NCI-H1105 (cell line): ENCODE data around the gene KIDINS220.

Experiments used
- DNase-seq: peaks from one replicate; lab custom pipeline; 2025; lab: John Stamatoyannopoulos, UW

The KIDINS220 gene

DNA sequence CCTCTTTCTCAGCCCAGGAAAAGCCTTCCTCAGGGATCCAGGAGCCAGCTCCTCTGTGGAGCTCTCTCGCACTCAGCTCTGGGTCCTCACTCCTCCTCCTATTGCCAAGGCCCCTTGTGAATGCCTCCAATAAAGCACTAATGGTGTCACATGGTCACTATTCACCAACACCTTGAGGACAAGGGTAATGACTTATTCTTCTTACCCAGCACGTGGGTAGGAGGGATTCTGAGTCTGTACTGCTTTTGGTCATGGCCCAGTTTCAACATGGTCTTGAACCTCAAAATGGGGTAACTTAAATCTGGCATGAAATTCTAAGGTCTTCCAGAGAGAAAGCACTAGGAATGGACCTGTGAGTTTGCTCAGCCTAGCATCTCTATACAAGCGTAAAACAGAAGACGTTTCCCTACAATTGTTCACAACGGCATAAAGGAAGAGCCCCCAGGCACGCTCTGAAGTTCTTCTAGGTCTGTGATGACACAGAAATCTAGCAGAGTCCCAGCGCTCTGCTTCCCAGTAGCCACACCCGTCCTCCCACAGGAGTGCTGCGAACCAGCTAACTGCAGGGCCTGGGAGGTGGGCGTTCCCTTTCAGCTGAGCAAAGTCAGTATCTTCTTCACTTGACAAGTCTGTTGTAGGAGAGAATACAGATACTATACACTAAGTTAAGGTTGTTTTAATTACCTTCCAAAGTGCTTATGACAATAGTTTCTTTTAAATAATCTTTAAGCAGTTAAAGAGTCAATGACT, 14.6 kb upstream of the KIDINS220 start:
- DNase-seq: no peak

DNA sequence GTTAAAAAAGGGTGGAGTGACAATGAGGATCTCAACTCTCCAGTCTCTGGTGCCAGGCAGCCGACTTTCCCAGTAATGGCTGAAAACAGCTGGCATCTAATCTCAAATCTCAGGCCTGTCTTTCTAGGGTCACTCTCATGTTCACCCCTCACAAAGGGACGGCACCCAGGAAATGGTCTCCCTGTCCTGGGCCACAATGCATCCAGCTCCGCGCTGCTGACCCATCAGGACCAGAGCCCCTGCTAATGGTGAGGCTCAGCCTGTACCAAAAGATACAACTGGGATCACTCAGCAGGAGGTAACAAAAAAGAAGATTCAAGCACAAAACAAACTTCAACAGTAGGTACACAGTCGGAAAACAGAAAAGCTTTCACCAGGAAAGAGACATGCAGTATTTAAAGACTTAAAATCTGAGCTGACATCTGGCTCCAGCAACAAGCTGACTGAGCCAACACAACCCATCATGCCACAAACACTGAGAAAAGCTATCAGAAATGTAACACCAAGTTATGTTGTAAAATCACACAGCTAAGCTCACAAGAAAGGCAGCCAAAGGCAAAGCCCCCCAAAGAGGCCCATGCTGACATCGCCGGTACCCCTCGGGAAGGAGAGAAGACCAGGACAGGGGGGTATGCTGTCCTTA, 13.6 kb upstream of the KIDINS220 start:
- no peak for DNase-seq

GRCh38 chr2:8849327-8849726, 11.9 kb upstream of the KIDINS220 start:
- DNase-seq: no peak

DNA sequence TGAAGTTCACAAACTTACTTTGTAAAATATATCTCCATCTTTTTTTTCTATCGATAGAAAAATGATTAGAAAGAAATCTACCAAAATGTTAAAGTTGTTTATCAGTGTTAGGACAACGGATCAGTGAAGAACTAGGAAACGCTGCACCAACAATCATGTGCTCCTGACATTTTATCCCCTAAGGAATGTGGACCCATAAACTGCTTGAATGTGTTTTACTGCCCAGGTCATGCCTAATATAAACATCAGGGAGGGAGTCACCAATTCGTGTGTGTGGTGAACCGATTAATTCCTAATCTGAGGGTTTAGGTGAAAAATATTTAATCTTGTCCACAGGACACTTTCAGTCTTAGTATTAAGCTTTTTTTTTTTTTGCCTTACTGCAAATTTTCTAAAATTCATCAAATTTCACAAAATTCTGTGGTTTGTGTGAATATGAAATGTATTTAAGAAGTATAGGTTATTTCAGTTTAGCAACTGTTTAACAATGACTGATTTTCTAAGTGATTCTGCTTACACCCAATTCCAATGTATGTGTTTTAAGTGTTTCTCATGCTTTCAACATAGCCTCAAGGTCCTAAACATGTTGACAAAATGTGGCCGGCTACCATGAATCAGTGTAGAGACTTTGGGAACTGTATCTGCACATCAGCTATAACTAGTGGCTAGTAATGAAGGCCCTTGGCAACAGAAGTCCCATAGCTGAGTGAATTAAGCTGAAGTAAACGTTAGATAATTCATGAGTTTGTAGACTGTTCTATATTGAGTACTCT, 11.1 kb upstream of the KIDINS220 start:
- no peak for DNase-seq

DNA sequence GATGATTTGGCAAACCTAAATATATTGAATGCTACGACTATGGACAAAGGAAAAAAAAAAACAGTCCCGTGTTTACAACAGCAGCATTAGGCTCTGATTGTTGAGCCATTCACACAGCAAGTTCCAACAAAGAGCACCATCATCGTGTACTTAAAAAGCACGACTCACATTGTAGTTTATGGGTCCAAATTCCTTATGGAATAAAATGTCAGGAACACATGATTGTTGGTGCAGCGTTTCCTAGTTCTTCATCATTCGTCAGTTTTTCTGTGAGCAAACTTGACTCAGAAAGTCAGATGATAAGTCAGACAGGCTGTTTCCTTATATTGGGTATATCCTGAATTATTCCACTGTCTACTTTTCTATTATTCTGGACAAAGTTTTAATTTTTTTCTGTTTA, 10.0 kb upstream of the KIDINS220 start:
- DNase-seq: no peak

- DNase-seq: no peak
Measured at GRCh38 chr2:8841932-8842331, 4.5 kb upstream of the KIDINS220 start.

DNA sequence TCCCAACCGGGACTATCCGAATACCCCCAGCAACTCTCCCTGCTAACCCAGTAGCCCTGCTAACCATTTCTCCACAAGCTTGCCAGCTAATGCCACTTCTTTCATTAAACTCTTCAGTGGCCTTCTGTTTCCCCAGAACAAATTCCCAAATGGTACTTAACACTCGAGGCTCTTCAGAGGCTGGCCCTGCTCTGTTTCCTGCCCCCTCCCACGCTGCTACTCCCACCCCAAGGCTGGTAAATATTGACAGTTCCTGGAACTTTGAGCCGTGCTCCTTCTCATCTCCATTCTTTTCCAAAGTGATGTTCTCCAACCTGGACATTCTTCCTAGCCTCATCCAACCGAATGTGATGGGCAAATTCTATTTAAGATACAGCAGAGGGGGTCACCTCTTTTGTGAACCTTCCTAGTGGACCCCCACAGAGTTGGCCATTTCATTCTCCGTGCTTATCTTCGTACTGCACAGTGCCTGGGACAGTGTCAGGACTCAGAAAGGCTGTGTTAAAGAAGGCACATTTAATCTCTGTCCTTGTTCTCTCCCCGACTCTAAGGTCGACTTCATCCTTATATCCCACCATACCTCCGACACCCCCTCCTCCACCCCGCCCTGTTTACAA, 3.2 kb upstream of the KIDINS220 start:
- no peak for DNase-seq

GRCh38 chr2:8839189-8839965, 2.0 kb upstream of the KIDINS220 start:
- DNase-seq: no peak

- DNase-seq: no peak
Measured at GRCh38 chr2:8837795-8838140, 355 bp upstream of the KIDINS220 start.

GRCh38 chr2:8835279-8835678, 2.1 kb downstream of the KIDINS220 start:
- no peak for DNase-seq

DNA sequence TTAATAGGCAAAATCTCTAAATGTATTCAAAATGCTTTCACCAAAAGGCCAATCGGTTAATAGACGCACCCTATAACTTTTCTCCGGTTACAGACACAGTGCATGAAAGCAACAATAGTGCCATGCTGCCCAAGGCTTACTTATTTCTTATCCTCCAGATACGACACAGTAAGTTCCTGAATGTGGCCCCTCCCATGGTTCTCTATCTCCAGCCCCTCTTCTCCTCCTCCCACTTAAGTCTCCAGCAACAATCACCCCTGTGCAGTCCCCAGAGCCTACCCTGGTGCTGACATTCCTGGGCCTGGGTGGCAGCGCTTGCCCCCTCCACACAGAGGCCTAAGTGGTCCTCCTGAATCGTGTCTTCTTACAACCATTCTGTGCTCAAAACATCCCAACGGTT, 3.6 kb downstream of the KIDINS220 start:
- DNase-seq: no peak

DNA sequence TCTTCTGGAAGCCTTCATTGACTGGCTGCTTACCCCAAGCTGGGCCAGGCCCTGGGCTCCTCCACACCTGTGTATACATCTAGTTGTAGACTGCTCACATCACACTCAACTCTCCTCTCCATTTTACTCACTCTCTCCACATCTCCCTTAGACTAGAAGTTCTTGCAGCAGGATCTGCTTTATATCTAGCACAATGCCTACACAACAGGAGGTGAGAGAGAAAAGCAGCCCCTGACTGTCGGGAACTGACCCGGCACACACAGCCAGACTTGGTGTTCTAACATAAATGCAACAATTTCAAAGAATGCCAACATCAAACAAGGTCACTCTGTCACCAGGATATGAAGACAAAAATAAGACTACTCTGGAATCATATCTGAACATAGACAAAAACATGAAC, 5.9 kb downstream of the KIDINS220 start:
- no peak for DNase-seq

- DNase-seq: no peak
Measured at GRCh38 chr2:8827729-8828128, 9.7 kb downstream of the KIDINS220 start.

DNA sequence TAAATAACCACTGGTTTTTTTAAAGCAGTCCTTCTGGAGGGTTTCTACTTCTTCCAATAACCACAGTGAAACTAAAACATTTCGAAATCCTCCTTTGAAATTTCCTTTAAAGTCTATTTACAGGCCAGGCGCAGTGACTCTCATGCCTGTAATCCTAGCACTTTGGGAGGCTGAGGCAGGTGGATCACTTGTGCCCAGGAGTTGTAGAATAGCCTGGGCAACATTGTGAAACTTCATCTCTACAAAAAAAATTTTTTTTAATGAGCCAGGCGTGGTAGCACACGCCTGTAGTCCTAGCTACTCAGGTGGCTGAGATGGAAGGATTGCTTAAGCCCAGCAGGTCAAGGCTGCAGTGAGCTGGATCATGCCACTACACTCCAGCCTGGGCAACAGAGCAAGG, 15.2 kb downstream of the KIDINS220 start:
- DNase-seq: no peak

DNA sequence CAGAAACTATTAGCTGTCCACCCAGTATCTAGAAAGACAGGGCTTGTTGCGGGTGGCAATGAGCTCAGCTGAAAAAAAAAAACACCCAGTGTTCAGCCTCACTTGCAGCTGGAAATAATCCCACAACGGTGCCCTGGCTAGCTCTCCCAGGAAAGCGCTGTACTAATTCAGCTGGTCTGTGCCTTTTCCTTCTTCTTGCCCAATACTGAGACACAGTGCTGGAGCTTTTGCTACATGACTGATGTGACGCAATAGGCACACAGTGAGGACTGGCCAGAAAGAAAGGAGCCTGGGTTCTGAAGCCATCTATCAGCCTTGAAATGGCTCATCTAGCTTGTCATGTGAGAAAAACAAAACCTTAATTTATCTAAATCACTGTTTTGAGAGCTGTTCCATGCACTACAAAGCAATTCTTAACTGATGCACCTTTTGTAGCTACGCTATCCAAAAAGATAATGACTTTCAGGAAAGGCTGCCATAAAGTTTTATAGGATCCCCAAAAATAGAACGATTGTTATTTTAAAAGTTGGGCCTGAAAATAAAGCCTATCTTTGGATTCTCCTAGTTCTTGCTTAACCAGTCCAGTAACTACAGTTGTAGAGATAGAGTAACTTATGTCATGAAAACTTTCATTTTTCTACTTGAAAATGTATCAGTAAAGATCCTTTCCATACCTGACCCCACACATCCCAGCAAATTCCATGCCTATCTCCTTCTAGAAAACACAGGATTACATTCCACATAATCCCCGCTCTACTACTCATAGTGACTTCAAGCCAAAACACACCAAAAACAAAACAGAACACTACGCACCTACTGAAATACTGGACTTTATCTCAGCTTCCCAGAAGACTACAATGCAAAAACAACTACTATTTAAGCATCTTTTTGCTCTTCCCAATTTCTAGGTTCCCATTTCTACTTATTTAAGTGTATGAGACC, 15.9 kb downstream of the KIDINS220 start:
- no peak for DNase-seq

- DNase-seq: no peak
Measured at GRCh38 chr2:8819948-8820347, 17.5 kb downstream of the KIDINS220 start.

DNA sequence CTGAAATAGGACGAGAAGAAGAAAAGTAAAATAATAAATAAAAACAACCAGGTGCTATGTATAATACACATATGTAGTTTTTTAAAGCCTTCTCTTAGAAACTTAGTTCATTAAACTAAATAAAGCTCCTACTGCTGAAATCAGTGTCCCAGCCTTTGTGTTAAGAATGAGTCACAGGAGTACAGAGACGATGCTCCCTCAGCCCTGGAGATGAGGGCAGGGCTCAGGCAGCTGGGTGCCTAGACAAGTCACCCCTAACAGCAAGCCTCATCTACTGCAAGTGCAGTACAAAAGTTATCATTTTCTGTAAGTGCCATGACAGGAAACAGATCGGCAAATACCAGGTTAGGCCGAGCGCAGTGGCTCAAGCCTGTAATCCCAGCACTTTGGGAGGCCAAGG, 18.2 kb downstream of the KIDINS220 start:
- DNase-seq: no peak

DNA sequence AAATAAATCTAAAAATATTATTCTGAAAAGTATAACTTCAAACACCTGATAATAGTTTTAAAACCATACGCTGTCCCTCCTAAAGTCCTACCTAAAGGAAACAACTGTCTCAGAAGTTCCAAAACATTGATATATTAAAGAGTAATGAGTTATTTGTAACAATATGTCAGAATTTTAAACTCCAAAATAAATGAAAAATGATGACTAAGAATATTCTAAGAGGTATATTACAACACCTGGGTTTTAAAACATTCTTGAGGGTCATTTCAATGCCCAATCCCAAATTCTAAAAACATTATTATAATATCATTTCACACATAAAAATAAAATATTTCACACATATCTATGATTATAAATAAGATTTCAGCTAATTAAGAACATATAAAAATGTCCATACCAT, 20.2 kb downstream of the KIDINS220 start:
- DNase-seq: no peak

- no peak for DNase-seq
Measured at GRCh38 chr2:8806885-8807704, 30.3 kb downstream of the KIDINS220 start.
